Activated naive CD4-positive, alpha-beta T cell treated with anti-CD3 and anti-CD28 coated beads for 36 hours (primary cell): ENCODE results near the gene MAST3. TPM values are rescaled to one million over a fixed set of nuclear protein-coding genes. Genes with fewer than 3 reads are reported as not detected.
A peak's percentile ranks its signal among the peaks of the same experiment; 100 is the strongest.
"Not testable (repeated sequence)": the region's sequence is repeated elsewhere in the genome, so short reads cannot be mapped to it uniquely, and the experiment has no call there.

Experiments
- CTCF ChIA-PET: fragments of 350-600 bp; sonication (Branson Sonifier 250); formaldehyde crosslinking; loops from one replicate; lab custom pipeline; 2021; ENCODE audit warnings: antibody characterized with exemption; lab: Charles Lee
- DNase-seq: peaks from one replicate; pipeline ENCODE4 v3.0.0-alpha.2; 2020
- H3K27ac Mint-ChIP-seq: one replicate; pipeline ENCODE4 v1.8.0; 2021; ENCODE audit warnings: mild to moderate bottlenecking, mixed read lengths
- H3K27me3 Mint-ChIP-seq: one replicate; pipeline ENCODE4 v1.8.0; 2021; ENCODE audit warnings: low read depth, mixed read lengths
- H3K36me3 Mint-ChIP-seq: one replicate; pipeline ENCODE4 v1.8.0; 2021; ENCODE audit warnings: low read depth, mixed read lengths
- H3K4me1 Mint-ChIP-seq: one replicate; pipeline ENCODE4 v1.8.0; 2021; ENCODE audit warnings: low read depth, mixed read lengths
- H3K4me3 Mint-ChIP-seq: one replicate; pipeline ENCODE4 v1.8.0; 2021; ENCODE audit warnings: mild to moderate bottlenecking, moderate library complexity, mixed read lengths
- H3K9me3 Mint-ChIP-seq: one replicate; pipeline ENCODE4 v1.8.0; 2021; ENCODE audit warnings: mixed read lengths
- intact Hi-C: fragments of 100-400 bp; cut with micrococcal nuclease; formaldehyde crosslinking; loops from one replicate; pipeline ENCODE4 v1.15.1; 2023
- total RNA-seq, 2 experiments: library from RNA; stranded (reverse); gene quantifications; one replicate each; pipeline ENCODE4 v1.2.3, GENCODE V29; 2021

Gene MAST3
- total RNA-seq, 2 experiments from 2014 or later: 12.8 to 13.5 TPM

DNA sequence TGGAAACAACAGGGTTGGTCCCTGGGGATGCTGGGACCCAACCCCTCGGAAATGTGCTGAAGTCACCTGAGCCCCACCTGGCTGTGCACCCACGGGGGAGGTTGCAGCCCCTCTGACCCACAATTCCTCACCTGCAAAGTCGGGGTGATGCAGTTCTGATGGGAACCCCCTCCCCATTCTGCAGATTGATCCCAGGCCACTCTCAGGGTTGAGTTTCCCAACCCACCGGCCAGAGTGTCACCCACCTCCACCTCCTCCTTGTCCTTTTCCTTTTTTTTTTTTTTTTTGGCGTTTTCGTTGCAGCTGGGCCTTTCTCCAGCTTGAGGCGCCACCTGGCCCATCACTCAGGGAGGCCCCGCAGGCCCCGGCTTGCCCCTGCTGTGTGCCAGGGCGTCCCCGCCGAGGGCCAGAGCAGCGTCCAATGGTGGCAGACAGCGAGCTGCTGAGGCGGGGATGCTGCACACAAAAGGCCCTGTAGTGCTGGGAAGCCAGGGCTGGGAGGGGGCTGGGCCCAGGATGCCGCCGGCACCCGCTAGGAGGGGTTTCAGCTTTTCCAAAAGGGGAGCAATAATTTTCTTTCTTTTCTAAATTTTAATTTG is 60.0 kb downstream of the MAST3 start:
- Mint-ChIP-seq H3K9me3 (no peaks in the 10 kb centered on the region), H3K4me3 (no peak overlapping the region), H3K36me3 (peaks cover 6% of the 10 kb centered on the region), H3K4me1 (peaks cover 22% of the 10 kb centered on the region), H3K27ac (no peak overlapping the region), H3K27me3 (no peaks in the 10 kb centered on the region)
- intact Hi-C loops: no loop called here
- CTCF ChIA-PET: interaction anchor here (0.7 to 1.0 kb wide), 2 partner anchors 17 to 110 kb away, joined by 3 read pairs; no protein-coding TSS in a partner anchor
- no peak for DNase-seq

DNA sequence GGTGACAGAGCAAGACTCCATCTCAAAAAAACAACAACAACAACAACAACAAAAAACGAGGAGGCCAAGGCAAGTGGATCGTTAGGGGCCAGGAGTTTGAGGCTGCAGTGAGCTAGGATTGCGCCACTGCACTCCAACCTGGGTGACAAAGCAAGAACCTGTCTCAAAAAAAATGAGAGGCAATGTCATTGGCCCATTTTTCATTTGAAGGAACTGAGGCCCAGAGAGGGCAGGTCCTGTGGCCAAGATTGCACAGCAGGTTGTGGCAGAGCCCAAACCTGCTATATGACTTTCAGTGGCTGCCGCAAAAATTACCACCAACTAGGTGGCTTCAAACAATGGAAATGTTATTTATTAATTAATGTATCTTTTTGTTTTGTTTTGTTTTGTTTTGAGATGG is 60.9 kb downstream of the MAST3 start:
- no peak for DNase-seq
- H3K9me3 Mint-ChIP-seq: no peaks in the 10 kb centered on the region
- no peaks in the 10 kb centered on the region for H3K27me3 Mint-ChIP-seq
- CTCF ChIA-PET: interaction anchor here (1.0 kb wide), 1 partner anchor 16 kb away, joined by 3 read pairs; no protein-coding TSS in a partner anchor
- peaks cover 22% of the 10 kb centered on the region for H3K4me1 Mint-ChIP-seq
- peaks cover 10% of the 10 kb centered on the region for H3K36me3 Mint-ChIP-seq
- intact Hi-C loops: no loop called here
- H3K27ac Mint-ChIP-seq: no peak overlapping the region
- no peak overlapping the region for H3K4me3 Mint-ChIP-seq

DNA sequence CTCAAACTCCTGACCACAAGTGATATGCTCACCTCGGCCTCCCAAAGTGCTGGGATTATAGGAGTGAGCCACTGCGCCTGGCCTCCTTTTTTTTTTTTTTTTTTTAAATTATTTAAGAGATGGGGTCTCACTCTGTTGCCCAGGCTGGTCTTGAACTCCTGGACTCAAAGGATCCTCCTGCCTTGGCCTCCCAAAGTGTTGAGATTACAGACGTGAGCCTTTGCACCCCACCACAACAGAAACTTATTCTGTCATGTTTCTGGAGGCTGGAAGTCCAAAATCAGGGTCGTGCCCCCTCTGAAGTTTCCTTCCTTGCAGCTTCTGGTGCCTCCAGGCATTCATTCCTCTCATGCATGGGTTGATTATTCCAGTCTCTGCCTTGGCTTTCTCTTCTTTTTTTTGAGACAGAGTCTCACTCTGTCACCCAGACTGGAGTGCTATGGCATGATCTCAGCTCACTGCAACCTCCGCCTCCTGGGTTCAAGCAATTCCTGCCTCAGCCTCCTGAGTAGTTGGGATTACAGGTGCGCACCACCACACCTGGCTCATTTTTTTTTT is 61.6 kb downstream of the MAST3 start:
- H3K27ac Mint-ChIP-seq, DNase-seq, H3K27me3 Mint-ChIP-seq, H3K9me3 Mint-ChIP-seq, intact Hi-C loops, H3K4me3 Mint-ChIP-seq: not testable (repeated sequence)
- H3K36me3 Mint-ChIP-seq: peaks cover 11% of the 10 kb centered on the region
- CTCF ChIA-PET: interaction anchor here (0.6 to 1.8 kb wide), 4 partner anchors 60 to 115 kb away, joined by 4 to 5 read pairs (median 4); no protein-coding TSS in a partner anchor
- H3K4me1 Mint-ChIP-seq: peaks cover 18% of the 10 kb centered on the region

DNA sequence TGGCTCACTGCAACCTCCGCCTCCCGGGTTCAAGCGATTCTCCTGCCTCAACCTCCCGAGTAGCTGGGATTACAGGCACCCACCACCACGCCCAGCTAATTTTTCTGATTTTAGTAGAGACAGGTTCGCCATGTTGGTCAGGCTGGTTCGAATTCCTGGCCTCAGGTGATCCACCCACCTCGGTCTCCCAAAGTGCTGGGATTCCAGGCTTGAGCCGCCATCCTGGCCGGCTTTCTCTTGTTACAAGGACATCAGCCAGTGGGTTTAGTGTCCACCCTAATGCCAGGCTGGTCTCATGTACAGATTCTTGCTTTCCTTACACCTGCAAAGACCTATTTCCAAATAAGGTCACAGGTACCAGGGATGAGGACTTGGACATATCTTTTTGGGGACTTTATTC is 62.2 kb downstream of the MAST3 start:
- H3K4me3 Mint-ChIP-seq: no peak overlapping the region
- intact Hi-C loops: loop anchor here (2.0 kb wide), 1 partner anchor 45 kb away; the partner anchor contains the start of gene RAB3A
- no peaks in the 10 kb centered on the region for H3K9me3 Mint-ChIP-seq

DNA sequence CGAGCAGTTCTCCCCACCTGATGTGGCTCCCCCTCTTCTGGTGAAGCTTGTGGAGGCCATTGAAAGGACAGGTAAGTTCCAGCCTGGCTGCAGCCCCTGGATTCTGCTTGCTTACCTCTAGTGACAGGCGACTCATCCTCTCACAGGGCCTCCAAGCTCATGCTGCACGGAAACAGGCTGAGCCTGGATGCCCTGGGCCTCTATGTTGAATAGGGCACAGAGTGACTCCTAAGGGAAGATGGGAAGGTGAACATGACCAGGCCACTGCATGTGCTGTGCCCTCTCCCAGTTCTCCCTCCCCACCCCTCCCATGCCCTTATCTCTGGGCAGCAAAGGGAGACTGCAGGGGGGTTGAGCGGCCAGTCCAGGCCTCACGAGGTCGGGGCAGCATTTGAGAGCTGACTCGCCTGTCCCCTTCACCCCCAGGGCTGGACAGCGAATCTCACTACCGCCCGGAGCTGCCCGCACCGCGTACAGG is 63.0 kb downstream of the MAST3 start:
- intact Hi-C loops: loop anchor here (2.0 kb wide), 1 partner anchor 44 kb away; the partner anchor contains the start of gene RAB3A
- DNase-seq: peak; percentile 32
- Mint-ChIP-seq H3K4me3 (peak overlapping the region; percentile 76), H3K27ac (no peak overlapping the region), H3K4me1 (peaks cover 10% of the 10 kb centered on the region), H3K9me3 (no peaks in the 10 kb centered on the region), H3K27me3 (no peaks in the 10 kb centered on the region), H3K36me3 (peaks cover 11% of the 10 kb centered on the region)
- CTCF ChIA-PET: interaction anchor here (0.6 to 2.3 kb wide), 7 partner anchors 9 to 151 kb away, joined by 3 to 15 read pairs (median 4); partner anchors contain the start of gene MAST3

More for the DNA sequence above, 62.2 kb downstream of the MAST3 start:
- CTCF ChIA-PET: interaction anchor here (0.6 to 2.3 kb wide), 6 partner anchors 8 to 150 kb away, joined by 3 to 15 read pairs (median 4); no protein-coding TSS in a partner anchor
- DNase-seq: no peak
- H3K27me3 Mint-ChIP-seq: no peaks in the 10 kb centered on the region
- no peak overlapping the region for H3K27ac Mint-ChIP-seq
- peaks cover 13% of the 10 kb centered on the region for H3K4me1 Mint-ChIP-seq
- peaks cover 11% of the 10 kb centered on the region for H3K36me3 Mint-ChIP-seq

DNA sequence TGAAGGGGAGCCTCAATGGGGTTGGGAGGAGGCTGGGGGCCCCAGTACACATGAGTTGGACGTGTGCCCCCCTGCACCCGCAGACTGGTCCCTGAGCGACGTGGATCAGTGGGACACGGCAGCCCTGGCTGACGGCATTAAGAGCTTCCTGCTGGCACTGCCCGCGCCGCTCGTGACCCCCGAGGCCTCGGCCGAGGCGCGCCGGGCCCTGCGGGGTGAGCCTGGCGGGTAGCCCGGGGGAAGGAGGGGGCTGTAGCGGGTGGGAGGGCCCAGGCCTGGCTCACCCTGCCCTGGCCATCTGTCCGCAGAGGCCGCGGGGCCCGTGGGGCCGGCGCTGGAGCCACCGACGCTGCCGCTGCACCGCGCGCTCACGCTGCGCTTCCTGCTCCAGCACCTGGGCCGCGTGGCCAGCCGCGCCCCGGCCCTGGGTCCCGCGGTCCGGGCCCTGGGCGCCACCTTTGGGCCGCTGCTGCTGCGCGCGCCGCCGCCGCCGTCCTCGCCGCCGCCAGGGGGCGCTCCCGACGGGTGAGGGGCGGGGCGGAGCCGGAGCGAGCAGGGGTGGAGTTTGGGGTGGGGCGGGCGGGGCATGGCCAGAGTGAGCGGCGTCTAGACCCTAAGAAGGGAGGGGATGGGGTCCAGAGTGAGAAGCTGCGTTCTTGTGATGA is 63.5 kb downstream of the MAST3 start:
- CTCF ChIA-PET: interaction anchor here (0.8 to 2.3 kb wide), 9 partner anchors 9 to 152 kb away, joined by 3 to 15 read pairs (median 4); partner anchors contain the start of gene MAST3
- intact Hi-C loops: loop anchor here (1.0 to 2.0 kb wide), 2 partner anchors 8 to 44 kb away; partner anchors contain the start of genes PIK3R2 and RAB3A
- no peaks in the 10 kb centered on the region for H3K27me3 Mint-ChIP-seq
- H3K4me1 Mint-ChIP-seq: peaks cover 10% of the 10 kb centered on the region
- H3K27ac Mint-ChIP-seq: no peak overlapping the region
- no peaks in the 10 kb centered on the region for H3K9me3 Mint-ChIP-seq
- H3K4me3 Mint-ChIP-seq: peak overlapping the region; percentile 76
- H3K36me3 Mint-ChIP-seq: peaks cover 17% of the 10 kb centered on the region
- DNase-seq: peak; percentile 77

DNA sequence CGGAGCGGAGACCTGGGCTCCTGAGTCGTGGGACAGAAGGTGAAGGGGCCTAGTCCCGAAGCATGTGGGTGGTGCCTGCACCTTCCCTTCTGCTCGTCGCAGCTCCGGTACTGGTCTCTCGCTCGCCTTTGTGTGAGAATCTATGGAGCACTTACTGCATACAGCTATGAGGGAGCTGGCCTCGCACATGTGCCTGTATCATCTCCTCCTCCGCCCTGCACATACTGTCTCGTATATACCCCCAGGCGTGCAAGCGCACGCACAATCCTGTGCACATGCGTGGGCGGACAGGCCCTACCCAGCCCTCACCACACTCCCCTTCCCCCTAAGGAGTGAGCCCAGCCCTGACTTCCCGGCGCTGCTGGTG is 64.0 kb downstream of the MAST3 start:
- Mint-ChIP-seq H3K27me3 (no peaks in the 10 kb centered on the region), H3K4me1 (peaks cover 10% of the 10 kb centered on the region), H3K4me3 (peak overlapping the region; percentile 36), H3K9me3 (no peaks in the 10 kb centered on the region), H3K36me3 (peaks cover 20% of the 10 kb centered on the region), H3K27ac (no peak overlapping the region)
- intact Hi-C loops: loop anchor here (1.0 to 2.0 kb wide), 2 partner anchors 8 to 43 kb away; partner anchors contain the start of genes PIK3R2 and RAB3A
- DNase-seq: no peak
- CTCF ChIA-PET: interaction anchor here (0.6 to 2.3 kb wide), 8 partner anchors 9 to 73 kb away, joined by 3 to 15 read pairs (median 4); partner anchors contain the start of gene MAST3

DNA sequence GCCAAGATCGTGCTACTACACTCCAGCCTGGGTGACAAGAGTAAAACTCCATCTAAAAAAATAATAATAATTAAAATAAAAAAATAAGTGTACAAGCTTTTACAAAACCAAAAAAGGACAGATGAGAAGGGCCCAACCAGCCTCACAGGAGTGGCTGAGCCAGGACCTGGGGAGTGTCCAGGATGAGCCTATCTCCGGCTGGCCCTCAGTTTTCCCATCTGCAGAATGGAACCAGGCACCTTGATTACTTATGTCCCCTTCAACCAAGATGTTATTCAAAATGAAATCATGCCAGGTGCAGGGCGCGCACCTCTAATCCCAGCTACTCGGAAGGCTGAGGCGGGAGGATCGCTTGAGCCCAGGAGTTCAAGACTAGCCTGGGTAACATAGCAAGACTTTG is 66.5 kb downstream of the MAST3 start:
- H3K27me3 Mint-ChIP-seq: no peaks in the 10 kb centered on the region
- H3K27ac Mint-ChIP-seq: no peak overlapping the region
- no peak for DNase-seq
- intact Hi-C loops: no loop called here
- H3K4me1 Mint-ChIP-seq: peaks cover 10% of the 10 kb centered on the region
- H3K4me3 Mint-ChIP-seq: no peak overlapping the region
- CTCF ChIA-PET: interaction anchor here (0.6 to 5.2 kb wide), 4 partner anchors 23 to 209 kb away, joined by 3 to 35 read pairs (median 3); no protein-coding TSS in a partner anchor
- no peaks in the 10 kb centered on the region for H3K9me3 Mint-ChIP-seq
- peaks cover 27% of the 10 kb centered on the region for H3K36me3 Mint-ChIP-seq

DNA sequence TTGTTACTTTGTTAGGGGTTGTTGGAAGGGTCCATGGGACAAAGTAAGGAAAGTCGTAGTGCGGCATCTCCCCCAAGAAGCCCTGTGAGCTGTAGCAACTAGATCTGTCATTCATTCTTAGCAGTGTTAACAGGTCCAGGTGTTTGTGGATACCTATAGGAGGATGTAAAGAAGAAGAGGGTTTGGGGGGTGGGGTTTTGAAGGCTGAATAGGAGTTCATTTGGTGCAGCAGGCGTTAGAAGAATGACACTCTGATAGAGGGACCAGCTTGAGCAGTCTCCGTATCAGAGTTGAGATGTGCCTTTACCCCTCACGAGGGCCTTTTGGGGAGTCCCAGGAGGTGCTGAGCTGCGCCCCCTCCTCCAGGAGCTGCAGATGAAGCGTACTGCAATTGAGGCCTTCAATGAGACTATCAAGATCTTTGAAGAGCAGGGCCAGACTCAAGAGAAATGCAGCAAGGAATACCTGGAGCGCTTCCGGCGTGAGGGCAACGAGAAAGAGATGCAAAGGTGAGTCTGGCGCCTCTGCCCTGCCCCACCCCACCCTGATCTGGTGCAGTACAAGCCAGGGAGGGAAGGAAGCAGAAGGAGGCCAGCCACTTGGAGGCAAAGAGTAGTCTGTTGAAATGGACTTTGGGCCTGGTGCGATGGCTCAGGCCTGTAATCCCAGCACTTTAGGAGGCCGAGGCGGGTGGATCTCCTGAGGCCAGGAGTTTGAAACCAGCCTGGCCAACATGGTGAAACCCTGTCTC is 68.4 kb downstream of the MAST3 start:
- H3K27ac Mint-ChIP-seq: no peak overlapping the region

DNA sequence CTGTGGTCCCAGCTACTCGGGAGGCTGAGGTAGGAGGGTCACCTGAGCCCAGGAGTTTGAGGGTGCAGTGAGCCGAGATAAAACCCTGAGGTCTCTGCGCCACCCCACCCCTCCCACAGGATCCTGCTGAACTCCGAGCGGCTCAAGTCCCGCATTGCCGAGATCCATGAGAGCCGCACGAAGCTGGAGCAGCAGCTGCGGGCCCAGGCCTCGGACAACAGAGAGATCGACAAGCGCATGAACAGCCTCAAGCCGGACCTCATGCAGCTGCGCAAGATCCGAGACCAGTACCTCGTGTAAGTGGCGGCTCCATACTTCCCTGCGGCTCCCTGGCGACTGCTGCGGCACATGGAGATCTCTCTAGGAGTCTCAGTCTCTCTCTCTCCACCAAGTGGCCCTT is 69.4 kb downstream of the MAST3 start:
- peaks cover 30% of the 10 kb centered on the region for H3K36me3 Mint-ChIP-seq

More for the DNA sequence above, 68.4 kb downstream of the MAST3 start:
- CTCF ChIA-PET: interaction anchor here (0.6 to 5.2 kb wide), 6 partner anchors 10 to 78 kb away, joined by 3 to 35 read pairs (median 4); partner anchors contain the start of gene MPV17L2
- H3K9me3 Mint-ChIP-seq: no peaks in the 10 kb centered on the region
- no peaks in the 10 kb centered on the region for H3K27me3 Mint-ChIP-seq
- intact Hi-C loops: no loop called here
- H3K4me3 Mint-ChIP-seq: no peak overlapping the region
- H3K36me3 Mint-ChIP-seq: peaks cover 28% of the 10 kb centered on the region
- DNase-seq: no peak
- peaks cover 4% of the 10 kb centered on the region for H3K4me1 Mint-ChIP-seq

DNA sequence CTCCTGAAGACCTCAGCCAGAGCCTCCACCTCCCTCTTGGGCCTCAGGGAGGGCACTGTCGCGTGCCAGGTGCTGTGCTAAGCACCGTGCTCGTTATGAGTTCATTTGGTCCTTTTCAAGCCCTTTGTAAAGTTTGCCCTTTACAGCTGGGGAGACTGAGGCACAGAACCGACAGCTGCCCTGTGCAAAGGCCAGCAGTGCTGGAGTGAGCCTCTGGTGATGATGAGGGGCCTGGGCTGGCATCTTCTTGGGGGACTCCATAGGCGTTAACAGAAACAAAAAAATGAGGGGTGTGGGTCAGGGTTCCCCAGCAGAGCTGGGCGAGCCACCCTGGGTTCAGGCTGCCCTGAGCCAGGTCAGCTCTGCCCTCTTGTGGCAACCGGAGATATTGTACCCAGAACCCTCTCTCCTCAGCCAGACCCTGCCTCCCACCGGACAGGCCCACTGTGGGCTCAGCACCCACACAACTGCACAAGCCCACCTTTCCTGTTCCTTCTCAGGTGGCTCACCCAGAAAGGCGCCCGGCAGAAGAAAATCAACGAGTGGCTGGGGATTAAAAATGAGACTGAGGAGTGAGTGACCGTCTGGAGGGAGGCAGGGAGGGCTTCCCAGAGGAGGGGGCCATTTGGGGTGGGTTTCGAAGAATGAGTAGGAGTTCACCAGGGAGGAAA is 70.5 kb downstream of the MAST3 start:
- CTCF ChIA-PET: interaction anchor here (0.5 to 5.2 kb wide), 8 partner anchors 12 to 110 kb away, joined by 3 to 35 read pairs (median 4); no protein-coding TSS in a partner anchor
- no peaks in the 10 kb centered on the region for H3K27me3 Mint-ChIP-seq
- H3K36me3 Mint-ChIP-seq: peaks cover 29% of the 10 kb centered on the region
- H3K4me3 Mint-ChIP-seq: no peak overlapping the region
- no peaks in the 10 kb centered on the region for H3K4me1 Mint-ChIP-seq
- no peak overlapping the region for H3K27ac Mint-ChIP-seq
- intact Hi-C loops: loop anchor here (1.0 kb wide), 2 partner anchors 55 to 105 kb away; no protein-coding TSS in a partner anchor
- H3K9me3 Mint-ChIP-seq: no peaks in the 10 kb centered on the region
- peak; percentile 76 for DNase-seq

More for the DNA sequence above, 69.4 kb downstream of the MAST3 start:
- intact Hi-C loops: no loop called here
- CTCF ChIA-PET: interaction anchor here (0.7 to 5.2 kb wide), 4 partner anchors 11 to 79 kb away, joined by 3 to 35 read pairs (median 4); partner anchors contain the start of gene MPV17L2
- DNase-seq: no peak
- H3K27ac Mint-ChIP-seq: no peak overlapping the region
- no peaks in the 10 kb centered on the region for H3K9me3 Mint-ChIP-seq
- no peaks in the 10 kb centered on the region for H3K4me1 Mint-ChIP-seq
- H3K27me3 Mint-ChIP-seq: no peaks in the 10 kb centered on the region
- H3K4me3 Mint-ChIP-seq: no peak overlapping the region
